ENCODE results near the gene NINJ2.

DNA sequence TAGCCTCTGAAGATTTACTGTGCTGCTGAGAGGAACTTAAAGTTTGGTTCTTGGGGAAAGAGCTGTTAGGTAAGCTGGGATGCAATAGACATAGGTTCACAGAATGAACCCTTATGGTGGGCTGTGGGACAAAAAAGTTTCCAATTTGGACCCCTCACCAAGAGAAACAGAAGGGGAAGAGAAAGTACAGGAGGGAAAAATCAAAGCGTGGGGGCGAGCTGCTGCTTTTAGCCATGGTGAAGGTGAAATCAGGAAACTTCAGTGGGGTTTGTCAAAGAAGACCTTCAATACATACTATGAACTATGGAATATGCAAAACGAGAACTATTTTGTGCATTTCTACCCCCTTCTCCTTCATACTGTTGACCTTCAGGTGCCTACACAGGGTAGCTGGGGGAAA is 10.6 kb upstream of the NINJ2 start:
- TF ChIP-seq CTCF (IDR thresholded peaks at IDR 0.05) = no peak
- TF ChIP-seq POLR2AphosphoS5 (IDR thresholded peaks at IDR 0.05) = no peak
- no peak for TF ChIP-seq POLR2A (IDR thresholded peaks at IDR 0.05)
